Adipocyte (in vitro differentiated cells): ENCODE results near the gene TMEM143.

ENCODE experiments used
- DNase-seq: peaks from one replicate; pipeline ENCODE4 v3.0.0-alpha.2; 2015; ENCODE audit warnings: low read depth
- H3K27me3 ChIP-seq: replicated peaks from 2 replicates; pipeline ENCODE4 v1.7.0; 2013; ENCODE audit warnings: mild to moderate bottlenecking, low read length, moderate library complexity; ENCODE audit not compliant: control insufficient read depth, insufficient read depth
- H3K36me3 ChIP-seq: 2 replicates; pipeline ENCODE4 v1.7.0; 2013; ENCODE audit warnings: low read length, mild to moderate bottlenecking, moderate library complexity; ENCODE audit not compliant: control insufficient read depth, insufficient read depth, severe bottlenecking
- H3K4me1 ChIP-seq: 2 replicates; pipeline ENCODE4 v1.7.0; 2013; ENCODE audit warnings: mild to moderate bottlenecking, low read length, moderate library complexity; ENCODE audit not compliant: control insufficient read depth, insufficient read depth
- H3K4me3 ChIP-seq: 2 replicates; pipeline ENCODE4 v1.7.0; 2013; ENCODE audit warnings: mild to moderate bottlenecking, low read length, moderate library complexity
- H3K9ac ChIP-seq: 2 replicates; pipeline ENCODE4 v1.7.0; 2013; ENCODE audit warnings: mild to moderate bottlenecking, low read length, moderate library complexity
- H3K9me3 ChIP-seq: 2 replicates; pipeline ENCODE4 v1.7.0; 2013; ENCODE audit warnings: mild to moderate bottlenecking, low read length, moderate library complexity; ENCODE audit not compliant: control insufficient read depth

The TMEM143 gene

GRCh38 chr19:48333467-48334384 lies 30.0 kb downstream of the TMEM143 start:
- Histone ChIP-seq H3K27me3 (no peaks in the 10 kb centered on the region), H3K4me1 (peaks cover 21% of the 10 kb centered on the region), H3K4me3 (peak overlapping the region; percentile 72), H3K9ac (peak overlapping the region; percentile 72), H3K36me3 (peaks cover 32% of the 10 kb centered on the region), H3K9me3 (no peaks in the 10 kb centered on the region)
- peak; percentile 96 for DNase-seq

DNA sequence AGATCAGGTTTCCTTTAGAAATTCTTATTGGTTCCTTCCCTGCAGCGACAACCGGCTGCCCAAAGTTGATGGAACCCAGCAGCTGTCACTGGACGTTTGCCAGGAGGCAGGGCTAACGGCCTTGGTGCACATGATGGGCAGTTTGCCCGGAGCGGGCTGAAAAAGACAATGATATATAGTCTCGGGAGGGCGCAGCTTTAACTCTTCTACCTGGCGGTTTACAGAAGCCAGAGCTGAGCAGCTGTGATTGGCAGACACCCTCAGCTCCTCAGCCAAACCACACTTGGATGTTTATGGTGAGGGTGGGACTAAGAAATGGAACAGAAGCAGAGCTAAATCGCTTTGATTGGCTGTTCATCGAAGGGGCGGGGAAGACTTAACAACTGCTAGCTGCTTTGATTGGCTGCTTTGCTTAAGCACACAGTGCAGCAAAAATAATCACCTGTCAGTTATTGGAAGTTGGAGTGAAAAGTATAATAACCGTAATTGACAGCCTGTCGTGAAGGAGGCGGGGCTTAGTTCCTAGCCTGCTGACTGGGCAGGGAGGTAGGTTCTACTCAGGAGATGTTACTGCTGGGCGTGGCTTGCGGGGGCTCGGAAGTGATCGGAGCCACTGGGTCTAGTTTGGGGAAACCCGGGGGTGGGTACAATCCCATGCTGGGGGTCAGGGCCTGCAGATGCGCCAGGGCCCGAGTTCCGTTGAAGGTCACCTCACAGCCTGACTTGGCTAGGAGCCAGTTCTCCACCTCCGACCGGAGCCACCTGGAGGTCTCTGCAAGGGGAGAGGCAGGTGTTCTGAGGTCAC lies 30.9 kb downstream of the TMEM143 start:
- Histone ChIP-seq H3K4me3 (peak overlapping the region; percentile 47), H3K9me3 (no peaks in the 10 kb centered on the region), H3K36me3 (peaks cover 33% of the 10 kb centered on the region), H3K9ac (no peak overlapping the region), H3K27me3 (no peaks in the 10 kb centered on the region), H3K4me1 (peaks cover 21% of the 10 kb centered on the region)
- peak; percentile 93 for DNase-seq

- Histone ChIP-seq H3K36me3 (peaks cover 33% of the 10 kb centered on the region), H3K27me3 (no peaks in the 10 kb centered on the region), H3K4me3 (peak overlapping the region; percentile 47), H3K9ac (no peak overlapping the region), H3K9me3 (no peaks in the 10 kb centered on the region), H3K4me1 (peaks cover 25% of the 10 kb centered on the region)
- no peak for DNase-seq
These were observed 31.4 kb downstream of the TMEM143 start for GRCh38 chr19:48332351-48332661.

- Histone ChIP-seq H3K4me3 (no peak overlapping the region), H3K9ac (no peak overlapping the region), H3K27me3 (no peaks in the 10 kb centered on the region), H3K36me3 (peaks cover 33% of the 10 kb centered on the region), H3K9me3 (no peaks in the 10 kb centered on the region), H3K4me1 (peaks cover 30% of the 10 kb centered on the region)
- DNase-seq = no peak
These were observed 33.6 kb downstream of the TMEM143 start for GRCh38 chr19:48330012-48330681.

- Histone ChIP-seq H3K4me1 (peaks cover 30% of the 10 kb centered on the region), H3K9ac (no peak overlapping the region), H3K4me3 (no peak overlapping the region), H3K9me3 (no peaks in the 10 kb centered on the region), H3K36me3 (peaks cover 33% of the 10 kb centered on the region), H3K27me3 (no peaks in the 10 kb centered on the region)
- peak; percentile 63 for DNase-seq
These were observed 34.4 kb downstream of the TMEM143 start for GRCh38 chr19:48329167-48329891.

DNA sequence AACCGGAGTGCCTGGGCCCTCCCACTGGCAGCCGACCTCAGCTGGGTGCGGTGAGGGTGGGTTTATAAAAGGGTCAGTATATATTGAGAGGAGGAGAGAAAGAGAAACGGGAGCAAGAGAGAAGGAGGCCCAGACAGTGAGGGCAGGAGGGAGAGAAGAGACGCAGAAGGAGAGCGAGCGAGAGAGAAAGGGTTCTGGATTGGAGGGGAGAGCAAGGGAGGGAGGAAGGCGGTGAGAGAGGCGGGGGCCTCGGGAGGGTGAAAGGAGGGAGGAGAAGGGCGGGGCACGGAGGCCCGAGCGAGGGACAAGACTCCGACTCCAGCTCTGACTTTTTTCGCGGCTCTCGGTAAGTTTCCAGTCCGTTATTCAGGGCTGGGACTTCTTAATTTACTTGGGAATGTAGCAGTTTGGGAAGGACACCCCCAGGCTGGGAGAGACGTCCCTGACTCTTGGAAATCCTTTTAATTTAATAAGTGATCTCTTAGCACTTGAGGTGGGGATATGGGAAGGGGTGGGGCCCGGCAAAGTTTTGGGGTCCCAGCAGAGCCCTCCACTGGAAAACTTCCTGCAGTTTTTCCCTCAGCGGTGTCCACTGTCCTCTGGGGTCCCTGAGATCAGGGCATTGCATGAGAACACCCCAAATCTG lies 38.4 kb downstream of the TMEM143 start, which contains the start of gene EMP3:
Gene EMP3 (plus strand): TSS at position 288 of the 646 bp plus-strand sequence. CDS start 1,293 bp downstream, outside the sequence.
- Histone ChIP-seq H3K36me3 (peaks cover 18% of the 10 kb centered on the region), H3K9ac (peak within 1 kb of the TSS; percentile 93), H3K4me1 (peaks cover 32% of the 10 kb centered on the region), H3K27me3 (no peaks in the 10 kb centered on the region), H3K9me3 (no peaks in the 10 kb centered on the region), H3K4me3 (peak within 1 kb of the TSS; percentile 85)
- DNase-seq = peak; percentile 98

GRCh38 chr19:48321622-48322591 lies 41.8 kb downstream of the TMEM143 start:
- H3K4me3 ChIP-seq = peak overlapping the region; percentile 81
- H3K9me3 ChIP-seq = no peaks in the 10 kb centered on the region
- peak overlapping the region; percentile 91 for H3K9ac ChIP-seq
- H3K4me1 ChIP-seq = peaks cover 23% of the 10 kb centered on the region
- H3K36me3 ChIP-seq = no peaks in the 10 kb centered on the region
- peak; percentile 100 for DNase-seq
- H3K27me3 ChIP-seq = no peaks in the 10 kb centered on the region

GRCh38 chr19:48321372-48321621 lies 42.4 kb downstream of the TMEM143 start:
- no peaks in the 10 kb centered on the region for H3K27me3 ChIP-seq
- no peaks in the 10 kb centered on the region for H3K36me3 ChIP-seq
- peaks cover 23% of the 10 kb centered on the region for H3K4me1 ChIP-seq
- peak overlapping the region; percentile 81 for H3K4me3 ChIP-seq
- H3K9ac ChIP-seq = peak overlapping the region; percentile 91
- DNase-seq = peak; percentile 92
- no peaks in the 10 kb centered on the region for H3K9me3 ChIP-seq

DNA sequence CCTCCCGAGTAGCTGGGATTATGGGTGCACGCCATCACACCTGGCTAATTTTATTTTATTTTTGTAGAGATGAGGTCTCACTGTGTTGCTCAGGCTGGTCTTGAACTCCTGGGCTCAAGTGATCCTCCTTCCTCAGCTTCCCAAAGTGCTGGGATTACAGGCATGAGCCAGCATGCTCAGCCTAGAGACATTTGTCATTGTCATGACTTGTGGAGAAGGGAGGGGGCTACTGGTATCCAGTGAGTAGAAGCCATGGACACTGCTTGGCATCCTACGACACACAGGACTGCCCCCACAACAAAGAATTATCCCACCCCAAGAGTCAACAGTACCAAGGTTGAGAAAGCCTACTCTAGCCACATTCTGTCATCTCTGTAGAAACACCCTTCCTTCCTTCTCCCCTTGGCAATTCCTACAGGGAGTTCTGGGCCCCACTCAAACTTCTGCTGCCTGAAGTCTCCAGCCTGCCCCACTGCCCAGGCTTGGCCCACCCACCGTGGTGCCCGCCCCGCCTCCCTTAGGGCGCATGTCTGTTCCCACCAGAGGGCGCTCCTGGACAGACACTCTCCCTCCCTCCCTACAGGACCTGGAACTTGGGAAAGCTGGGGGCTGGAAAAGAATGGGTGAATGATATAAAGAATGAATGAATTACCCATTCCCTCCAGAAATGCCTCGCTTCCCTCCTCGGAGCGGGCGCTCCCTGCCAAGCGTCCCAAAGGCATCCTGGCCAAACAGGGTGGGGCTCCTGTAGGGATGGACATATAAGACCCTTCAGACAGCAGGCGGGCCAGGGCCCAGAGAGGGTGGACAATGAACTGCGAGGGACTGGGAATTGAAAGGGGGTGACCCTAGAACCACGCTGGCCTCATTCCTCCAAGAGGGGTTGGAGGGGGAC lies 43.8 kb downstream of the TMEM143 start:
- Histone ChIP-seq H3K4me1 (peaks cover 20% of the 10 kb centered on the region), H3K36me3 (no peaks in the 10 kb centered on the region), H3K9ac (no peak overlapping the region), H3K27me3 (no peaks in the 10 kb centered on the region), H3K9me3 (no peaks in the 10 kb centered on the region), H3K4me3 (no peak overlapping the region)
- peak; percentile 94 for DNase-seq
